Measurements from ENCODE around the gene SLC29A3.

SLC29A3 gene

DNA sequence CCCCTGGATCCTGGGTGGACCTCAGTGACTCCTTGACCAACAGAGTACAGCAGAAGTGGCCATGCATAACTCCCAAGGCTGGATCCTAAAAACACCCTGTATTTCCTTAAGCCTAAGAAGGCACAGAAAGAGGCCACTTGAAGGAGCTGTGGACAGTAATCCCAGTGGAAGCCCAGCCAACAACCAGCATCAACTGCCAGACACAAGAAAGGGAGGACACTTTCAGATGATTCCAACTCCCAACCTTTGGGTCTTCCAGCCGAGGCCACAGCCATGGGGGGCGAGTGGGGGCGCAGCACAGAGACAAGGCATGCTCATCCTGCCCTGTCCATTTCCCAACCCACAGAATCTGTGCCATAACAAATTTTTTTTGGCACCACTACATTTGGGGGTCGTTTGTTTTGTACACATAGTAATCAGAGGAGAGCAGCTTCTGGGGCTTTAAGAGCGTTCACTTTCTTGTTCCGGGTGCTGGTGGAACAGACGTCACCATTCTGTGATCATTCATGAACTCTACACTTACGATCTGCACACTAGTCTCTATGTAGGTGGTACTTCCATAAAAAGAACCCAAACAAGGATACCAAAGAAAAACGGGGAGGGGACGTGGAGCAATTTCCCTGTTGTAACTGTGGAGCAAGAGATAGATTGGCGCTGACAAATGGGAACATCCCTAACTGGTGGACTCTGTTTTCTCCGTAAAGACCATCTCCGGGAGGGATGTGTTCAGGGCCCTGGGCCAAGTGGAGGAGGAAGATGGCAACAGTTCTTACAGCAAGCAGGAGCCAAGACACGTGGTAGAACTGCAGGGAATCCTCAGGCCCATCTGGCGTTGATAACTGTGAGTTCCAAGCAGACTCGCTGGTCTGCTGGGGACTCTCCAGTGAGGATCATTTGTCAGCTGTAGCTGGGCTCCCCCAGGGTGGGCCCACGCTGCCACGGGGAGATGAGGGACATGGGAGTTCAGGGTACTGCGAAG lies 6.0 kb upstream of the SLC29A3 start:
- Histone ChIP-seq H3K9ac (ENCODE audit: low read depth, low read length) (no peak overlapping the region), H3K4me1 (ENCODE audit: control insufficient read depth, insufficient read depth, low read length) (no peaks in the 10 kb centered on the region; the same call in 1 of the 2 replicates), H3K4me3 (ENCODE audit: low read depth, low read length) (no peak overlapping the region), H3K27ac (ENCODE audit: low read depth, low read length) (no peak overlapping the region), H3K36me3 (ENCODE audit: control insufficient read depth, insufficient read depth, low read length) (no peaks in the 10 kb centered on the region), H3K27me3 (ENCODE audit: control insufficient read depth, insufficient read depth, low read length) (peaks cover 5% of the 10 kb centered on the region; the same call in 1 of the 2 replicates), H3K9me3 (ENCODE audit: control insufficient read depth, insufficient read depth, low read length) (no peaks in the 10 kb centered on the region)

DNA sequence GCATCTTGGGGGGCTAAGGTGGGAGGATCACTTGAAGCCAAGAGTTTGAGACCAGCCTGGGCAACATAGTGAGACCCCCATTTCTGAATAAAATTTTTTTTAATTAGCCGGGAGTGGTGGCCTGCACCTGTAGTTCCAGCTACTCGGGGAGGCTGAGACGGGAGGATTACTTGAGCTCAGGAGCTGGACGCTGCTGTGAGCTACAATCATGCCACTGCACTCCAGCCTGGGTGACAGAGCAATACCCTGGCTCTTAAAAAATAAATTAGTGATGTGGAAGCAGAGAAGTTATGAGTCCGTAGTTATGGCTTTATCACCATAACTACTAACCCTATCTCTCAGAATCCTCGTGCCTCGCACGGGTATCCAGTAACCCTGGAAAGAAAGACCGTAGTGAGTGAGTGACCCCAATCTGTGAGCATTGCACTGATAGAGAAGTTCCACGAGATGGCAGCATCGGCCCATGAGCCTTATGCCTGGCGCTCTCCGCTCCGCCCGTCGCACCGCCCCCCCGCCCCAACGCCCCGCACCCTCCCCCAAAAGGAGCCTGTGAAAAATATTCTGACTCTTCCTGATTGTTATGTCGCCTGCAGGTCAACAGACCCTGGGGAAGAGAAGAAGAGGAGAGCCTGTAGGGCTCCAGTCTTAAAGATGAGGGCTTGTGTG lies 4.9 kb upstream of the SLC29A3 start:
- H3K27ac ChIP-seq (ENCODE audit: low read depth, low read length), result no peak overlapping the region
- H3K36me3 ChIP-seq (ENCODE audit: control insufficient read depth, insufficient read depth, low read length), result no peaks in the 10 kb centered on the region
- H3K4me1 ChIP-seq (ENCODE audit: control insufficient read depth, insufficient read depth, low read length), result no peaks in the 10 kb centered on the region; the same call in 1 of the 2 replicates
- peak overlapping the region; percentile 47 for H3K4me3 ChIP-seq (ENCODE audit: low read depth, low read length)
- H3K9ac ChIP-seq (ENCODE audit: low read depth, low read length), result peak overlapping the region; percentile 46; the same call in 1 of the 2 replicates
- peaks cover 5% of the 10 kb centered on the region; the same call in 1 of the 2 replicates for H3K27me3 ChIP-seq (ENCODE audit: control insufficient read depth, insufficient read depth, low read length)
- no peaks in the 10 kb centered on the region for H3K9me3 ChIP-seq (ENCODE audit: control insufficient read depth, insufficient read depth, low read length)

DNA sequence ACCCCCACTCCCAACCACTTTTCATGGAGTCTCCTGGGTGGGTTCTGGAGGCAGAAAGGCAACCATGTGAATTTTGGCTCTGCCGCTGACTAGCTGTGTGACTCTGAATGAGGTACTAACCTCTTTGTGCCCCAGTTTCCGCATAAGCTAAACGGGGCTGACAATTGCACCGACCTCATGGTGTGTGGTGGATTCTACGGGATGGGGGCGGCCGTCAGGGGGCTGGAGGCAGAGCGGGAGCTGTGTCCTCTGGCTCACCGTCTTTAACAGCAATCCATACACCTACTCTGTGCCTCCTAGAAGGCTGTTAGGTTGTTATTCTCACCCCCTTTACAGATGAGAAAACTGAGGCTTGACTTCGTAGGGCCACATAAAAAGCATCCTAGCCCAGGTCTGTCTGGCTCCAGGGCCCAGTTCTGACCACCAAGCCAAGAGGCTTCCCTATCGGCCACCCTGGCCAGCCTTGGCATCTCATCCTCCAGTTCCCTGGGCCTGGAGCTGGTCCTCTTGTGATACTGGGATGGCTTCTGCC lies 4.3 kb upstream of the SLC29A3 start:
- Histone ChIP-seq H3K27me3 (ENCODE audit: control insufficient read depth, insufficient read depth, low read length) (peaks cover 5% of the 10 kb centered on the region; the same call in 1 of the 2 replicates), H3K4me3 (ENCODE audit: low read depth, low read length) (peak overlapping the region; percentile 47), H3K27ac (ENCODE audit: low read depth, low read length) (no peak overlapping the region), H3K9ac (ENCODE audit: low read depth, low read length) (peak overlapping the region; percentile 46; the same call in 1 of the 2 replicates), H3K4me1 (ENCODE audit: control insufficient read depth, insufficient read depth, low read length) (peaks cover 2% of the 10 kb centered on the region; the same call in 1 of the 2 replicates), H3K36me3 (ENCODE audit: control insufficient read depth, insufficient read depth, low read length) (no peaks in the 10 kb centered on the region), H3K9me3 (ENCODE audit: control insufficient read depth, insufficient read depth, low read length) (no peaks in the 10 kb centered on the region)

DNA sequence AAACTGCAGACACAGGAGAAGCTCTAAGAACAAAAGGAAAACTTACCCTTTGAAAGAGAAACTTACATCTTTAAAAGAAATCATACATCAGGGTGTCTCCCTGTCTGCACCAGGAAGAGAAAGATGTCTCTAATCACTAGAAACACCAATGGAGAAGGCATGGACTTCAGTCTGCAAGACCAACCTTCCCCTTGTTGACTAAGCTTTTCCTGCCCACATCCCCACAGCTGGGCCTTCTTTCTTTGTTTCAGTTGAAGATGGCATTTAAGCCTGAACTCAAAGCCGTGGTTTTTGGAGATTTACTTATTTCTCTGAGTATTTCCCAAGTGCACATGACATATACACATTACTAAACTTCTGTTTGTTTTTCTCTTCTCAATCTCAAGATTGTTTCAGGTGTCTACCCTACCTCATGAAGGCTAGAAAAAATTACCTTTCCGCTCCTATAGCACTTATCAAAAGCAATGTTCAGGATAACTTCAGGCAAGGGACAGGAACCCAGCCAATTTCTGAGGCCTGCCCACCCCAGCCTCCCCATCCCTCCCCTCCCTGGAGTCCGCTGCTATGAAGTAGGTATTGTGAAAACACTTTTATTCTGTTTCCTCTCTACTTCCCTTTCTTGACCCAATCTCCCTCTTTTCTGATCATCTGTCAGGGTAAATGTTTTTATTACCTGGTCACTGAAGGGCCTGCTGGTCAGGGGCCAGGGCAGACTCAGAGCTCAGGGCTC lies 2.8 kb upstream of the SLC29A3 start:
- H3K4me1 ChIP-seq (ENCODE audit: control insufficient read depth, insufficient read depth, low read length), result peaks cover 10% of the 10 kb centered on the region
- peaks cover 5% of the 10 kb centered on the region; the same call in 1 of the 2 replicates for H3K27me3 ChIP-seq (ENCODE audit: control insufficient read depth, insufficient read depth, low read length)
- H3K9ac ChIP-seq (ENCODE audit: low read depth, low read length), result no peak overlapping the region
- no peaks in the 10 kb centered on the region for H3K9me3 ChIP-seq (ENCODE audit: control insufficient read depth, insufficient read depth, low read length)
- H3K4me3 ChIP-seq (ENCODE audit: low read depth, low read length), result no peak overlapping the region
- H3K27ac ChIP-seq (ENCODE audit: low read depth, low read length), result no peak overlapping the region
- no peaks in the 10 kb centered on the region for H3K36me3 ChIP-seq (ENCODE audit: control insufficient read depth, insufficient read depth, low read length)

DNA sequence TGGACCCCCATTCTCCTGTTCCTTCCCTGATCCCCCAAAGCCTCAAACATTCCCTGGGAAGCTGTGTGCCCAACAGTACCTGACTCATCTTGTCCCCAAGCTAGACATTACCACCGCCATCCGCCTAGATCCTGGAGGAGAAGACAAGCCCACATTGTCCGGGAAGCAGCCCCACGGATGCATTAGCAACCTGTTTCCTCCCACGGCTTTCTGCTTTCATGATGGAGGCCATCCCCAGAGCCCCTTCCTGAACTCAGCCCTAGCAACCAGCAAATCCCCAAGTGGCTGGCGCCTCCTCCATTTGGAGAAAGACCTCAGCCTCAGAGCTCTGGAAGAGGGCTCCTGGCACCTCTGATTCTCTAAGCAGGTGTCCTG lies 2.3 kb upstream of the SLC29A3 start:
- Histone ChIP-seq H3K9ac (ENCODE audit: low read depth, low read length) (no peak overlapping the region), H3K4me3 (ENCODE audit: low read depth, low read length) (no peak overlapping the region), H3K36me3 (ENCODE audit: control insufficient read depth, insufficient read depth, low read length) (no peaks in the 10 kb centered on the region), H3K4me1 (ENCODE audit: control insufficient read depth, insufficient read depth, low read length) (peaks cover 10% of the 10 kb centered on the region), H3K27ac (ENCODE audit: low read depth, low read length) (no peak overlapping the region), H3K27me3 (ENCODE audit: control insufficient read depth, insufficient read depth, low read length) (peaks cover 5% of the 10 kb centered on the region; the same call in 1 of the 2 replicates), H3K9me3 (ENCODE audit: control insufficient read depth, insufficient read depth, low read length) (no peaks in the 10 kb centered on the region)

DNA sequence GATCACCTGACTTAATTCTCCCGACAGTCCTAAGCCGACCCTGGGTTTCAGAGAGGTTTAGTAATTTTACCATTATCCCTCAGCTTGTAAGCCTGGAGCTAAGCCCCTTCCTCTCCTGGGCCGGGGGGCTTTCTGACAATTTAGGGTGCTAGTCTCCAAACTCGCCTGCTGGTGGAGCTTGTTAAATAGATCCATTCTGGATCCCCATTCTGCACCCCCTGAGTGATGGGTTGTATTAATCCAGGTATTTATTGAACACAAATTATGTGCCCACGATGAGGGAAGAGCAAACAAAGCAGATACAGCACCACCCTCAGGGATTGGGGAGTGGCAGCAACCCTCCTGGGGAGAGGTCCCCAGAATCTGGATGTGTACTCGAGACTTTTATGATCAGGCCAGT lies 1.3 kb upstream of the SLC29A3 start:
- Histone ChIP-seq H3K36me3 (ENCODE audit: control insufficient read depth, insufficient read depth, low read length) (peaks cover under 1% of the 10 kb centered on the region; the same call in 1 of the 2 replicates), H3K4me1 (ENCODE audit: control insufficient read depth, insufficient read depth, low read length) (peaks cover 10% of the 10 kb centered on the region), H3K4me3 (ENCODE audit: low read depth, low read length) (no peak overlapping the region), H3K27ac (ENCODE audit: low read depth, low read length) (no peak overlapping the region), H3K9me3 (ENCODE audit: control insufficient read depth, insufficient read depth, low read length) (no peaks in the 10 kb centered on the region), H3K27me3 (ENCODE audit: control insufficient read depth, insufficient read depth, low read length) (peaks cover 5% of the 10 kb centered on the region; the same call in 1 of the 2 replicates), H3K9ac (ENCODE audit: low read depth, low read length) (no peak overlapping the region)

DNA sequence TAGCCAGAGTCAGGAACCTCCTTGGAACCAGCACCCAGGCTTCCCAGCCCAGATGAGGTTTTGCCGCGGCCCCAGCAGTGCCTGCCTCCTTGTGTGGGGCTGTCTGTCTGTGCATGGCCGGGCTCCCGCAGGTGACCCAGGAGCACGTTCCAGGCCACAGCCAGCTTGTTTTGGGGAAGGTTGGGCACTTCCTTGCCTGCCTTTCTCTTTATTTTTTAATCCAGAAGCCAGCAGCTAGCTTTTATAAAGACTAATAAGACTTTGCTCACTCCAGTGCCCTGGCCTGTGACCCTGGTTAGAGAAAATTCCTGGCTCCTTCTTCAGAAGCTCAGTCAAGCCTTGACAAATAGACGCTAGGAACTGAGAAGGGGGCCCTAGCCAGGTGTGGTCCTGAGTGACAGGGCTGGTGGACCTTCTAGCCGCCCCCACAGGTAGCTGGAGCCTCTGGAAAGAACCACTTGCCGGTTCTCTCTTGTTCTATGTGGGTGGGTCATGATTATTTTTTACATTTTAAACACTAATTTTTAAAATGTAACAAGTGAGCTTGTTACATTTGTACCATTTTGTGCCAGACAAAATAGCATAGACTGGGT lies 837 bp downstream of the SLC29A3 start:
- H3K27ac ChIP-seq (ENCODE audit: low read depth, low read length), result no peak overlapping the region
- peaks cover 22% of the 10 kb centered on the region for H3K36me3 ChIP-seq (ENCODE audit: control insufficient read depth, insufficient read depth, low read length)
- peak overlapping the region; percentile 79 for H3K4me3 ChIP-seq (ENCODE audit: low read depth, low read length)
- H3K9me3 ChIP-seq (ENCODE audit: control insufficient read depth, insufficient read depth, low read length), result no peaks in the 10 kb centered on the region
- peaks cover 10% of the 10 kb centered on the region; the same call in 1 of the 2 replicates for H3K4me1 ChIP-seq (ENCODE audit: control insufficient read depth, insufficient read depth, low read length)
- H3K9ac ChIP-seq (ENCODE audit: low read depth, low read length), result peak overlapping the region; percentile 73; the same call in 1 of the 2 replicates
- H3K27me3 ChIP-seq (ENCODE audit: control insufficient read depth, insufficient read depth, low read length), result no peaks in the 10 kb centered on the region

DNA sequence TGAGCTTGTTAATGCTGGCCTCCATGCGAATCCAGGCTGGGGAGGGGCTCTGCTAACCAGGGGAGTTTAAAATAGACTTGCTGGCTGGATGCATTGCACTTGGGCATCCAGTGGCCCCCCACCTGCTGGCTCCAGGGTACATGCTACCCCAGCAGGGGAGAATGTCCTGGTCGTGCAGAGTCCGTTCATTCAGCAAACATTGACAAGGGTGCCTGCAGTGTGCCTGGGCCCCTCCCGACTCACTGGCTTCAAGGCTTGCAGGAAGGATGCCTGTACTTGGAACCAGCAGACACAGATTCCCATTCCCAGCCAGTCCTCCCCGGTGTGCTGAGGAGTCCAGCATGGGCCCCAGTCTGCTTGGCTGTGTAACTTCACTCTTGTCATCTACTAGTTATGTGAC lies 1.5 kb downstream of the SLC29A3 start:
- H3K9ac ChIP-seq (ENCODE audit: low read depth, low read length), result no peak overlapping the region

DNA sequence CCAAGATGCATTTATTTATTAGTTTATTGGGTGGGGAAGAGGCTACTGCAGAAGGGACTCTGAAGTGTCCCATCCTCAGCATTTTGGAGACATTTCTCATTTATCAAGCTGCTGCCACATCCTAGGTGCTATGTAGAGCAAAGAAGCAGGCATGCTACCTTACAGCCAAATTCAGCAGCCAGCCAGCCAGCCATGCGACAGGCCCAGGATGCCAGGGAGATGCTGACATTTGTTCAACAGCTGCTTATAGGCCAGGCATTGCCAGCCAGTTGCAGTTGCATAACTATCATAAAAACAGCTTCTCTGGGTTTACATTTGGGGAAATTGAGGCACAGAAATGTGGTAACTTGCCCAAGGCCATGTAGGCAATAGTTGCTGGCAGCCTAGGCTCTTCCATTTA lies 2.3 kb downstream of the SLC29A3 start:
- Histone ChIP-seq H3K4me3 (ENCODE audit: low read depth, low read length) (no peak overlapping the region), H3K27ac (ENCODE audit: low read depth, low read length) (no peak overlapping the region), H3K9ac (ENCODE audit: low read depth, low read length) (no peak overlapping the region), H3K36me3 (ENCODE audit: control insufficient read depth, insufficient read depth, low read length) (peaks cover 27% of the 10 kb centered on the region), H3K27me3 (ENCODE audit: control insufficient read depth, insufficient read depth, low read length) (no peaks in the 10 kb centered on the region), H3K9me3 (ENCODE audit: control insufficient read depth, insufficient read depth, low read length) (no peaks in the 10 kb centered on the region), H3K4me1 (ENCODE audit: control insufficient read depth, insufficient read depth, low read length) (peaks cover 10% of the 10 kb centered on the region; the same call in 1 of the 2 replicates)

More for the DNA sequence above, 1.5 kb downstream of the SLC29A3 start:
- no peak overlapping the region for H3K4me3 ChIP-seq (ENCODE audit: low read depth, low read length)
- H3K4me1 ChIP-seq (ENCODE audit: control insufficient read depth, insufficient read depth, low read length), result peaks cover 10% of the 10 kb centered on the region; the same call in 1 of the 2 replicates
- no peak overlapping the region for H3K27ac ChIP-seq (ENCODE audit: low read depth, low read length)
- no peaks in the 10 kb centered on the region for H3K9me3 ChIP-seq (ENCODE audit: control insufficient read depth, insufficient read depth, low read length)
- H3K36me3 ChIP-seq (ENCODE audit: control insufficient read depth, insufficient read depth, low read length), result peaks cover 27% of the 10 kb centered on the region
- no peaks in the 10 kb centered on the region for H3K27me3 ChIP-seq (ENCODE audit: control insufficient read depth, insufficient read depth, low read length)

DNA sequence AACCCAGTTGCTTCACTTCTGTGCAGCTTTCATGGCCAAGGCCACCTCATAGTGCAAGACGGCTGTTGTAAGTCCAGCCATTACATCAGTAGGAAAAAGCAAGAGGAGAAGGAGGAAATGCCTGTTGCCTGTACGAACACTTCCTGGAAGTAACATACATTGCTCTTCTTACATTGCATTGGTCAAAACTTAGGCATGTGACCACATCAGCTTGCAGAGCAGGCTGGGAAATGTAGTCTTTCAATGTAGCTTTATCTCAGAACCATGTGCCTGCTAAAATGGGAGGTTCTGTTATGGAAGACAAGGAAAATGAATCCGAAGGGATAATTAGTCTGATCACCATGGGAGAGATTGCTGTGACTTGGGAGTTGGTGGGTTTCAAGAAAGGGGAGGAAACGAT lies 4.3 kb downstream of the SLC29A3 start:
- H3K9me3 ChIP-seq (ENCODE audit: control insufficient read depth, insufficient read depth, low read length), result no peaks in the 10 kb centered on the region
- no peak overlapping the region for H3K4me3 ChIP-seq (ENCODE audit: low read depth, low read length)
- no peak overlapping the region for H3K27ac ChIP-seq (ENCODE audit: low read depth, low read length)
- H3K27me3 ChIP-seq (ENCODE audit: control insufficient read depth, insufficient read depth, low read length), result no peaks in the 10 kb centered on the region
- H3K36me3 ChIP-seq (ENCODE audit: control insufficient read depth, insufficient read depth, low read length), result peaks cover 29% of the 10 kb centered on the region
- no peak overlapping the region for H3K9ac ChIP-seq (ENCODE audit: low read depth, low read length)
- peaks cover 10% of the 10 kb centered on the region; the same call in 1 of the 2 replicates for H3K4me1 ChIP-seq (ENCODE audit: control insufficient read depth, insufficient read depth, low read length)
